A549 (cell line): ENCODE data around the gene ZDHHC11B.

ENCODE experiments used
- BHLHE40 ChIP-seq: IDR thresholded peaks from 2 replicates; pipeline ENCODE4 v1.6.1; 2012; ENCODE audit warnings: low read depth, low read length, inconsistent platforms
- CTCF ChIP-seq: fragments of >200 bp; sonication (Bioruptor Twin); formaldehyde crosslinking; IDR thresholded peaks from 3 replicates; pipeline ENCODE4 v1.5.1; 2016
- EP300 ChIP-seq, 2 experiments: fragments of >200 bp; sonication (Bioruptor Twin); formaldehyde crosslinking; IDR thresholded peaks; 2 replicates in 1 of 2; 3 replicates in 1 of 2; pipeline ENCODE4 v1.6.1; 2016 to 2017
- ESRRA ChIP-seq: fragments of 150-350 bp; IDR thresholded peaks from 2 replicates; pipeline ENCODE4 v1.6.1; 2014; ENCODE audit warnings: mild to moderate bottlenecking, low read length, borderline replicate concordance
- MAFK ChIP-seq: fragments of 450-650 bp; IDR thresholded peaks from 2 replicates; pipeline ENCODE4 v1.6.1; 2014; ENCODE audit not compliant: partially characterized antibody
- MAX ChIP-seq: IDR thresholded peaks from 2 replicates; pipeline ENCODE4 v1.6.1; 2012
- POLR2A ChIP-seq: IDR thresholded peaks from 2 replicates; pipeline ENCODE4 v1.6.1; 2012; ENCODE audit warnings: mild to moderate bottlenecking, low read length
- REST ChIP-seq: fragments of 200-600 bp; sonication (generic); IDR thresholded peaks from 2 replicates; pipeline ENCODE4 v1.6.1; 2016; ENCODE audit warnings: antibody characterized with exemption, mild to moderate bottlenecking, moderate library complexity
- RFX5 ChIP-seq: fragments of 450-650 bp; IDR thresholded peaks from 2 replicates; pipeline ENCODE4 v1.7.1; 2014; ENCODE audit warnings: antibody characterized with exemption, mild to moderate bottlenecking, moderate library complexity
- SMC3 ChIP-seq: fragments of >200 bp; sonication (Bioruptor Twin); formaldehyde crosslinking; IDR thresholded peaks from 3 replicates; pipeline ENCODE4 v1.6.1; 2018; ENCODE audit warnings: inconsistent platforms
- USF2 ChIP-seq: fragments of 450-650 bp; IDR thresholded peaks from 2 replicates; pipeline ENCODE4 v1.6.1; 2014; ENCODE audit warnings: antibody characterized with exemption
- ZSCAN20 ChIP-seq: fragments of 250-450 bp; sonication (Bioruptor Pico); IDR thresholded peaks from 2 replicates; pipeline ENCODE4 v1.8.0; 2022; ENCODE audit warnings: mild to moderate bottlenecking, moderate library complexity

- TF ChIP-seq EP300 (IDR thresholded peaks at IDR 0.05) (no peak), CTCF (no peak), RFX5 (no peak), POLR2A (no peak), USF2 (no peak), BHLHE40 (no peak), ZSCAN20 (CRISPR knock-in tag) (no peak), REST (no peak), ESRRA (no peak), MAFK (no peak), MAX (no peak), SMC3 (no peak)
Measured at GRCh38 chr5:746258-746761, 38.2 kb downstream of the ZDHHC11B start.
